Endothelial cell (in vitro differentiated cells): Measurements from ENCODE around the gene TMEM229B. TPM values are rescaled to one million over a fixed set of nuclear protein-coding genes. Genes with fewer than 3 reads are reported as not detected.

Experiments used
- DNase-seq: peaks from one replicate; pipeline ENCODE4 v3.0.0; 2021; ENCODE audit warnings: low spot score
- H3K27ac Mint-ChIP-seq: one replicate; pipeline ENCODE4 v1.8.0; 2021; ENCODE audit warnings: mixed read lengths, inconsistent platforms; ENCODE audit not compliant: unreplicated experiment
- H3K27me3 Mint-ChIP-seq: one replicate; pipeline ENCODE4 v1.8.0; 2021; ENCODE audit warnings: mild to moderate bottlenecking, moderate library complexity, mixed read lengths, inconsistent platforms; ENCODE audit not compliant: unreplicated experiment
- H3K36me3 Mint-ChIP-seq: one replicate; pipeline ENCODE4 v1.8.0; 2021; ENCODE audit warnings: mild to moderate bottlenecking, low read depth, mixed read lengths, inconsistent platforms; ENCODE audit not compliant: unreplicated experiment
- H3K4me1 Mint-ChIP-seq: one replicate; pipeline ENCODE4 v1.8.0; 2021; ENCODE audit warnings: mild to moderate bottlenecking, mixed read lengths, inconsistent platforms; ENCODE audit not compliant: unreplicated experiment
- H3K4me3 Mint-ChIP-seq: one replicate; pipeline ENCODE4 v1.8.0; 2021; ENCODE audit warnings: mild to moderate bottlenecking, mixed read lengths, inconsistent platforms; ENCODE audit not compliant: unreplicated experiment
- H3K9me3 Mint-ChIP-seq: one replicate; pipeline ENCODE4 v1.8.0; 2021; ENCODE audit warnings: mixed read lengths, inconsistent platforms; ENCODE audit not compliant: unreplicated experiment
- total RNA-seq: library from RNA; stranded (reverse); fragmentation: NEBNext Ultra II Directional; extraction: Animal tissue kit (Norgen Biotek cat#: 25700); gene quantifications from one replicate; pipeline ENCODE4 v1.2.1, GENCODE V29; 2021; ENCODE audit not compliant: unreplicated experiment
- TF ChIP-seq, protein P1 (sequence below): fragments of 200-600 bp; sonication (generic); IDR thresholded peaks from one replicate; pipeline ENCODE4 v1.5.0; 2021; ENCODE audit warnings: antibody characterized with exemption; ENCODE audit not compliant: unreplicated experiment

TMEM229B gene
- total RNA-seq, 1 donor from 2014 or later: 0.08 TPM

DNA sequence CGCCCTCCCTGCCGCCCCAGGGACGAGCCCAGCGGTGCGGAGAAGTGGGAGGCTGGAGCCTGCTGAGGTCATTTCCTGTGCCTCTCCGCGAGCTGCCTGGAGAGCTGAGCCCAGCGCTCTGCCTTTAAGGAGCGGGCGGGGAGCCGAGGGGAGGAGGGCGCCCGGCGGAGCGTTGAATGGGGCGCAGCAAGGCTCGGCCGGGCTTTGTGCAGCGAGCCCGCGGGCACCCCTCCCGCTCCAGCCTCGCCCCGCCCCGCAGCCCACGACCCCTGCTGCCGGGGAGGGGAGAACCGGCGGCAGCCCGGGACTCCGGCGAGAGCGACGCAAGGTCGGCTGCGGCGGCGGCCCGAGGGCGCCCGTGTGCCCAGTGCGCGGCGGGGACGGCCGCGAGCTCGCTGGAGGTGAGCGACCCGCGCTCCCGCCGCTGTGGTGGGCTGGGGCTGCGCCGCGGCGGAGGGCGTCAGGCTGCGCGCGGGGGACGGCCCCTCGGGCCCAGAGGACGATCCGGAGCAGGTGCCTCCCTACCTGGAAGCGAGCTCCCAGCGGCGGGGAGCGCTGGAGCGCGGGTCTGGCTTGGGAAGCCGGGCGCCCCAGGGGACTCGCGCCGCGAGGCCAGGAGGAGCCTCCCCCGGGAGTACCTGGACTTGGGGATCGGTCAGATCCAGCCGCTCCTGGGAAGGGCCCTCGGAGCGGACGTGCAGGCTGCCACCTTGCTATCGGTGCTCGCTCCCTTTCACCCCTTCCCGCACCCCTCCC is 44.7 kb upstream of the TMEM229B start, which contains the start of gene PLEKHH1:
TSS of gene PLEKHH1 (plus strand) at position 293 of the 756 bp plus-strand sequence. CDS start 8,578 bp downstream, outside the sequence.
- Mint-ChIP-seq H3K27me3 (no peaks in the 10 kb centered on the region), H3K36me3 (no peaks in the 10 kb centered on the region), H3K4me3 (peak within 1 kb of the TSS; percentile 89), H3K4me1 (peaks cover 3% of the 10 kb centered on the region), H3K9me3 (no peaks in the 10 kb centered on the region), H3K27ac (peak within 1 kb of the TSS; percentile 42)
- TF ChIP-seq, protein P1, sequence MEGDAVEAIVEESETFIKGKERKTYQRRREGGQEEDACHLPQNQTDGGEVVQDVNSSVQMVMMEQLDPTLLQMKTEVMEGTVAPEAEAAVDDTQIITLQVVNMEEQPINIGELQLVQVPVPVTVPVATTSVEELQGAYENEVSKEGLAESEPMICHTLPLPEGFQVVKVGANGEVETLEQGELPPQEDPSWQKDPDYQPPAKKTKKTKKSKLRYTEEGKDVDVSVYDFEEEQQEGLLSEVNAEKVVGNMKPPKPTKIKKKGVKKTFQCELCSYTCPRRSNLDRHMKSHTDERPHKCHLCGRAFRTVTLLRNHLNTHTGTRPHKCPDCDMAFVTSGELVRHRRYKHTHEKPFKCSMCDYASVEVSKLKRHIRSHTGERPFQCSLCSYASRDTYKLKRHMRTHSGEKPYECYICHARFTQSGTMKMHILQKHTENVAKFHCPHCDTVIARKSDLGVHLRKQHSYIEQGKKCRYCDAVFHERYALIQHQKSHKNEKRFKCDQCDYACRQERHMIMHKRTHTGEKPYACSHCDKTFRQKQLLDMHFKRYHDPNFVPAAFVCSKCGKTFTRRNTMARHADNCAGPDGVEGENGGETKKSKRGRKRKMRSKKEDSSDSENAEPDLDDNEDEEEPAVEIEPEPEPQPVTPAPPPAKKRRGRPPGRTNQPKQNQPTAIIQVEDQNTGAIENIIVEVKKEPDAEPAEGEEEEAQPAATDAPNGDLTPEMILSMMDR: no peak
- DNase-seq: peak; percentile 64

DNA sequence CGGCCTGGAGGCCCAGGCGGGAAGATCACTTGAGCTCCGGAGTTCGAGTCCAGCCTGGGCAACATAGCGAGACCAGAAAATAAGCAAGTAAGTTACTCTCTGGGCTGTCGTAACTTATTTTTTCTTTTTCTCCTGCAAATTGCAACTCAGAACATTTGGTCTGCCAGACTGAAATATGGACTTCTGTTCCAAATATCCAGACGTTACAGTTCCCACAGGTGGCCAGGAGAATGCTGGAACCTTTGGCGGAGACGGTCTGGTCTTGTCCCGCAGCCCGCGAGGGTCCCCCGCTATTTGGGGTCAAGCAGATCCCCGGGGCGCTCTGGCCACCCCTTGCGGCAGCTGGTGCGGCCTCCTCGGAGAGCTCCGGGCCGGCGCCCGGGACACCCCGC is 44.1 kb upstream of the TMEM229B start:
- TF ChIP-seq, protein P1: no peak
- peak overlapping the region; percentile 42 for H3K27ac Mint-ChIP-seq

DNA sequence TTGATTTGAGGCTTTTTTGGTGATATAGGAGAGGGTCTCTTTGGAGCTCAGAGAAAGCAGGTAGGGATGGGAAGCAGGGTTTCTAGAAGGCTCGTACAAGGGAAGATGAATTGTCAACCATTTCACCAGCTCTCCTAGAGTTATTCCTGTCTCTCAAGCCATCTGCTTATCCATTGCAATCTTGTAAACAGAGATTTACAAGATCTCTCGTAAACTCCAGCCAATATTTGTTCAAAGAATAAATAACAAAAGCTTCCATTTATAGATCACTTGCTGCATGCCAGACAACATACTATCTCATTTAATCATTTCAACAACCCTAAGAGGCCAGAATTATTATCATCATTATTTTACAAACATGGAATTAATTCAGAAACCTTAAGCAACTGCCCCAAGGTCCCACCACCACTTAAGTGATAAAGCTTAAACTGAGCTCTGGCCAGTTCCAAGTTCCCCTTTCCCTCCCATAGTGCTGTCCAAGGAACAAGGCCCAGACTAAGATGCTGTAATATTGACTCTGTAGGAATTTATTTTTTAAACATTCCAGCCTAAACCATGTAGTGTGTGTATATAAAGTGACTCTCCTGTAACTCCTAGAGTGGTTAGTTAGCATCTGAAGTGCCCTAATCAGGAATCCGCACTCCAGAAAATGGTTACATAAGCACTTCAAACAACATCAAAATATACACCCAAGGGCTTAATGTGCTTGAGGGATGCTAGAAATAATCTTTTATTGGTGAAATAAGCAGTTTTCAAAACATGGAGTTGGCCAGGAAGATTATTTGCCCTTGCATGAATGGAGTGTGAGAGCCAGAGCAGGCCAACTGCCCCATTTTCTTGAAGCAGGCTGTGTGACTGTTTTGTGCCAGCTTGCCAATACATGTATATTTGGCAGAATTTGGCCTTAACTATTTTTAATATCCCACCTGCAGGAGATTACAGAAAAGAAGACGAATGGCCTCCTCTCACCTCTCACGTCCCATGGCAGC is 41.7 kb upstream of the TMEM229B start:
- no peak overlapping the region for H3K27ac Mint-ChIP-seq
- TF ChIP-seq, protein P1: no peak

More for the DNA sequence above, 44.1 kb upstream of the TMEM229B start:
- Mint-ChIP-seq H3K4me1 (peaks cover 3% of the 10 kb centered on the region), H3K9me3 (no peaks in the 10 kb centered on the region), H3K27me3 (no peaks in the 10 kb centered on the region), H3K4me3 (peak overlapping the region; percentile 74), H3K36me3 (no peaks in the 10 kb centered on the region)
- no peak for DNase-seq

DNA sequence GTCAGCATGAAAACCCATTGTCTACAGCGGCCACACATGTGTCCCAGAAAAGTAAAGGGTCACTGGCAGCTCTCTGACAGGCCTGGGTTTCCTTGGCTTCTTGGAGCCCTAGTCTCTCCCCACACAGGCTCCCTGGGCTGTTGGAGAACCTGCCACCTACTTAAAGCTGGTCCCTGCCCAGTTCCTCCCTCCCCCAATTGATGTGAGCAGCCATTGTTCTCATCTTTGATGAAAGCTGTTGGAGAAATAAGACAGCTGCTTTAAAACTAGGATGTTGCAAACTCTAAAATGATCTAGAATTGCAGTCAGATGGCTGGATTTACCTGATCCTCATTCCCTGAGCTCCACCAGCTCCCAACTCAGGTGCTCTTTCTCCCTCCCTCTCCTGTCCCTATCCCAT is 39.8 kb upstream of the TMEM229B start:
- Mint-ChIP-seq H3K27ac (no peak overlapping the region), H3K4me1 (no peaks in the 10 kb centered on the region), H3K36me3 (no peaks in the 10 kb centered on the region), H3K9me3 (no peaks in the 10 kb centered on the region), H3K27me3 (peaks cover 1% of the 10 kb centered on the region), H3K4me3 (no peak overlapping the region)
- DNase-seq: no peak
- TF ChIP-seq, protein P1: no peak

More for the DNA sequence above, 41.7 kb upstream of the TMEM229B start:
- no peaks in the 10 kb centered on the region for H3K36me3 Mint-ChIP-seq
- no peak overlapping the region for H3K4me3 Mint-ChIP-seq
- H3K27me3 Mint-ChIP-seq: peaks cover 1% of the 10 kb centered on the region
- peaks cover 3% of the 10 kb centered on the region for H3K4me1 Mint-ChIP-seq
- no peaks in the 10 kb centered on the region for H3K9me3 Mint-ChIP-seq
- no peak for DNase-seq
